GM10248 (cell line): ENCODE data around the gene CPED1.
A peak's percentile ranks its signal among the peaks of the same experiment; 100 is the strongest.

Experiments
- CTCF ChIA-PET: fragments of 300-600 bp; sonication (Branson Sonifier 250); formaldehyde crosslinking; extraction: SDS; loops from one replicate; lab custom pipeline; 2021; ENCODE audit warnings: antibody characterized with exemption; lab: Yijun Ruan, JAX
- POLR2A ChIA-PET: fragments of 350-650 bp; sonication (Branson Sonifier 250); formaldehyde crosslinking; extraction: SDS; loops from one replicate; lab custom pipeline; 2020; ENCODE audit warnings: antibody characterized with exemption; lab: Yijun Ruan, JAX
- DNase-seq: peaks from one replicate; pipeline ENCODE4 v3.0.0; 2012; ENCODE audit errors: extremely low spot score
- TF ChIP-seq, protein P1 (sequence below): IDR thresholded peaks from 2 replicates; pipeline ENCODE4 v1.5.1; 2012; ENCODE audit warnings: mild to moderate bottlenecking, low read depth; ENCODE audit errors: extremely low read depth, missing control alignments, control extremely low read depth

Gene CPED1

DNA sequence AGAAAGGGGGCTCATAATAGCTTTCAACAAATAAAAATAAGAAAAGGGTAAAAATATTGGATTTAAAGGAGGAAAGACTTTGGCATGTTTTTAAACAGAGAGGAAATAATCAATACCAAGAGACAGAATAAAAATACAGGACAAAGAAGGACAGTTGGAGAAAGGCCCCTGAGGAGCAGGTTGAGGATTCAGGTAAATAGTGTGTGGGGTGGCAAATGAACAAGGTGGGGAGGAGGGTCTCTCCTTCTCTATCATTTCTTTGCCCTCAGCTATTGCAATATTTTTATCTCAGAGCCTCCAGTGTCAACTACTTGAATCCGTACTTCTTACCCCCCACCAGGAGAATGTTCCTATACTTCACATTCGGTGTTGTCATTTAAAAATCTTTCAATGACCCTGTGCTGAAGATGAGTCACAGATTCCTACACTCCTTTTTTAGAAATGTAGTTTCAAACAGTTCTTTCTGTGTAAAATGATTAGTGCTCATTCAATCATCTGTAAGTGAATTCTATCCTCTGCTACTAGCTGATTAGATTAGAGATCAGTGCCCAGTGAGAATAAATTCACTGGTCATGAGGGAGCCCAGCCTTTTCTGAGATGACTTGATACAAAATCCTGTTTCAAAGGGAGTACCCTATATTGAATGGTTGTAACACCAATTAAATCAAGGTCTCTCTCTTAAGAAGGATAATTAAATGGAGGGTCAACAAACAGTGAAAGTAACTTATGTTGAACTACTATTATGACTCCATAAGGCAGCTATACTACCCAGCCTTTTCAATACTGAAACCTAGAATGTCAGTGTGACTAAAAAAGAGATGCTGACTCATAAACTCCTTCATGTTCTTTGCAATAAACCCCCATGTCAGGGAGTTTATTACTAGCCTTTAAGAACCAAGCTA lies 289.9 kb downstream of the CPED1 start:
- DNase-seq = peak; percentile 67
- TF ChIP-seq, protein P1, sequence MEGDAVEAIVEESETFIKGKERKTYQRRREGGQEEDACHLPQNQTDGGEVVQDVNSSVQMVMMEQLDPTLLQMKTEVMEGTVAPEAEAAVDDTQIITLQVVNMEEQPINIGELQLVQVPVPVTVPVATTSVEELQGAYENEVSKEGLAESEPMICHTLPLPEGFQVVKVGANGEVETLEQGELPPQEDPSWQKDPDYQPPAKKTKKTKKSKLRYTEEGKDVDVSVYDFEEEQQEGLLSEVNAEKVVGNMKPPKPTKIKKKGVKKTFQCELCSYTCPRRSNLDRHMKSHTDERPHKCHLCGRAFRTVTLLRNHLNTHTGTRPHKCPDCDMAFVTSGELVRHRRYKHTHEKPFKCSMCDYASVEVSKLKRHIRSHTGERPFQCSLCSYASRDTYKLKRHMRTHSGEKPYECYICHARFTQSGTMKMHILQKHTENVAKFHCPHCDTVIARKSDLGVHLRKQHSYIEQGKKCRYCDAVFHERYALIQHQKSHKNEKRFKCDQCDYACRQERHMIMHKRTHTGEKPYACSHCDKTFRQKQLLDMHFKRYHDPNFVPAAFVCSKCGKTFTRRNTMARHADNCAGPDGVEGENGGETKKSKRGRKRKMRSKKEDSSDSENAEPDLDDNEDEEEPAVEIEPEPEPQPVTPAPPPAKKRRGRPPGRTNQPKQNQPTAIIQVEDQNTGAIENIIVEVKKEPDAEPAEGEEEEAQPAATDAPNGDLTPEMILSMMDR = no peak
- ChIA-PET POLR2A (no interaction called here), CTCF (interaction anchor here (0.7 to 2.1 kb wide), 7 partner anchors 11 to 172 kb away, joined by 3 to 6 read pairs (median 3); partner anchors contain the start of gene FAM3C)

DNA sequence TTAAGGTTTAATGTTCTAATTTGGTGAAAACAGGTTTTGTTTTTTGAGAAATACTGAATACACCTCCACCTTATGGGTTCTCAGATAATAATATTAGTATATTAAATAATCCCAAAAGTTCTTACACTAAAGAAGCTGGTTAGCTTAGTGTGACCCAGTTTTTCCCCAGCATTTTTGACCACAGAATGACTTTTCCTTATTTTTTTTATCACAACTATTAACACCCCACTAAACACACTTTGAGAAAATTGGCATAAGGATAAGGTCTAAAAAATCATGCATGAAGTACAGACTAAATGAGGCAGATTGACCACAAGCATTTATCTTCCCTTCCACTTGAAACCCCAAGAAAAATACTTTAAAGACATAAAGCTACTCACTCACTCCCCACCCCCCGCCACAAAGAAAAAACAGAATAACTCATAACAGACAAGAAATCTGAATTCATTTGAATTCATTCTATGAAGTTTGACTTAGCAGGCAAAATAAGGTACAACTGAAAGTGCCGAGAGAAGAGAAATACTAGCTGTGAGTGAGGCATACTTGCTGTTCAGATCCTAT lies 290.6 kb downstream of the CPED1 start:
- POLR2A ChIA-PET = no interaction called here
- no peak for DNase-seq
- CTCF ChIA-PET = interaction anchor here (0.7 to 2.1 kb wide), 6 partner anchors 10 to 172 kb away, joined by 3 to 6 read pairs (median 3); partner anchors contain the start of gene FAM3C
- TF ChIP-seq, protein P1 = no peak

DNA sequence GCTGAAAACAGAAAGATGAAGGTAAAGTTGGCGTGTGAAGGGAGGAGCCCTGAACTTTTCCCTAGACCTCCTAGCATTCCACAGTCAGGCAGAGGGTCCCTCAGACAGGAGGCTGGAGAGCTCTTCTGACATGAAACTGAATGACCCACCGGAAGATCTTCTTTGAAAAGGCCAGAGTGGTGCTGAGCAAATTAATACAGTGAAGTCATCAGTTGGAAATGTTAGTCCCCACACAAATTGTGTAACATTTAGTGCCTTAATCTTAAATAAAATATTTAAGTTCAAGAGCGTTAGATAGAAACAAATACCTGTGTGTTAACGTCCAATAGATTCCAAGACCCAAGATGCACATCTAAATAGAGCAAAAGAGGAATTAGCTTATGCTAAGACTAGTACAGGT lies 291.3 kb downstream of the CPED1 start:
- TF ChIP-seq, protein P1 = no peak

DNA sequence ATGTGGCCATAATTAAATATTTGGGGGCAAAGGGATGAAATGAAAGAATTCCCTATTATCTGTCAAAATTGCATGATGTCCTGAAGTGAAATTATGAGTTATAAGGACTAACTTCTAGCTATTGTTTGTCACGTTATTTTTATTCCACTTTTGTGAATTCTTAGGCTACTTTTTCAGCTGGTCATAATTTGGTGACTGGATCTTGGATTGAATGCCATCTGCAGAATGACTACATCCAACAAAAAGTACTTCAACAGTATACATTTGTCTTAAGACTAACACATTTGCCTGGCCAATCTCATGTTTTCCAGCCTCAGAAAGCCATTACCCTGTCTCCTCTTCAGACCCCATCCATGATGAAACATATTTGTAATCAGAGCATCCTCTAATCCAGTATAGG lies 292.1 kb downstream of the CPED1 start:
- POLR2A ChIA-PET = interaction anchor here (0.6 kb wide), 1 partner anchor 688 kb away, joined by 3 read pairs; no protein-coding TSS in a partner anchor
- CTCF ChIA-PET = interaction anchor here (2.1 kb wide), 1 partner anchor 9 kb away, joined by 6 read pairs; no protein-coding TSS in a partner anchor
- TF ChIP-seq, protein P1 = no peak
- no peak for DNase-seq

More for the DNA sequence above, 291.3 kb downstream of the CPED1 start:
- CTCF ChIA-PET = interaction anchor here (1.9 to 2.1 kb wide), 2 partner anchors 9 to 141 kb away, joined by 4 to 6 read pairs; no protein-coding TSS in a partner anchor
- no peak for DNase-seq
- POLR2A ChIA-PET = no interaction called here

DNA sequence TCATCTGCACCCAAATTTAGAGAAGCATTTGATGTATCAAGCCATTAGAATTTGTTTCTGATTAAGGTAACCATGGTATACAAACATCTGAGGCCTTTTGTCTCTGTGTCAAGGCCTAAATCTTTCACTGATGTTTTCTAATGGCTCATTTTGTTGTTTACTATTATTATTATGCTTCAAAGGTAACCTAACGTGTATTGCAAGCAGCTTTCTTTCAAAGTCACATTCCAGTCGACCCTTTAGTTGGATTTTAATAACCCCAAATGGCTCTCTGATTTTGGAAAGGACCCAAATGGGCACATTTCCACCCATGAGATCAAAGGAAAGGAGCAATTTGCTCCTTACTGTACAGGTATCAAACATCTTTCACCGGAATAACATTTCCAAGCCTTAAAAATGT lies 293.6 kb downstream of the CPED1 start:
- CTCF ChIA-PET = interaction anchor here (1.0 to 1.3 kb wide), 3 partner anchors 8 to 201 kb away, joined by 3 read pairs; no protein-coding TSS in a partner anchor
- no peak for DNase-seq
- TF ChIP-seq, protein P1 = no peak
- POLR2A ChIA-PET = no interaction called here

DNA sequence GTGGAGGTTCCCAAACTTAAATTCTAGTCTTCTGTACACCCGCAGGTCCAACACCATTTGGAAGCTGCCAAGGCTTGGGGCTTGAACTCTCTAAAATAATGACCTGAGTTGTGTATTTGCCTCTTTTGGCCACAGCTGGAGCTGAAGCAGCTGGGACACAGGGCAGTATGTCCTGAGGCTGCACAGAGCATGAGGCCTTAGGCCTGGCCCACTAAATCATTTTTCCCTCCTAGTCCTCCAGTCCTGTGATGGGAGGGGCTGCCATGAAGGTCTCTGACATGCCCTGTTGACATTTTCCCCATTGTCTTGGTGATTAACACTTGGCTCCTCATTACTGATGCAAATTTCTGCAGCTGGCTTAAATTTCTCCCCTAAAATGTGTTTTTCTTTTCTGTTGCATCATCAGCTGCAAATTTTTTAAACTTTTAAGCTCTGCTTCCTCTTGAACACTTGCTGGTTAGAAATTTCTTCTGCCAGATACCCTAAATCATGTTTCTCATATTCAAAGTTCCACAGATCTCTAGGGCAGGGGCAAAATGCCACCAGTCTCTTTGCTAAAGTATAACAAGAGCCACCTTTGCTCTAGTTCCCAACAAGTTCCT lies 296.7 kb downstream of the CPED1 start:
- TF ChIP-seq, protein P1 = no peak

More for the DNA sequence above, 296.7 kb downstream of the CPED1 start:
- DNase-seq = no peak
- POLR2A ChIA-PET = no interaction called here
- CTCF ChIA-PET = interaction anchor here (1.2 kb wide), 1 partner anchor 24 kb away, joined by 3 read pairs; no protein-coding TSS in a partner anchor
